Measurements from ENCODE around the gene VSIR.

Gene VSIR

DNA sequence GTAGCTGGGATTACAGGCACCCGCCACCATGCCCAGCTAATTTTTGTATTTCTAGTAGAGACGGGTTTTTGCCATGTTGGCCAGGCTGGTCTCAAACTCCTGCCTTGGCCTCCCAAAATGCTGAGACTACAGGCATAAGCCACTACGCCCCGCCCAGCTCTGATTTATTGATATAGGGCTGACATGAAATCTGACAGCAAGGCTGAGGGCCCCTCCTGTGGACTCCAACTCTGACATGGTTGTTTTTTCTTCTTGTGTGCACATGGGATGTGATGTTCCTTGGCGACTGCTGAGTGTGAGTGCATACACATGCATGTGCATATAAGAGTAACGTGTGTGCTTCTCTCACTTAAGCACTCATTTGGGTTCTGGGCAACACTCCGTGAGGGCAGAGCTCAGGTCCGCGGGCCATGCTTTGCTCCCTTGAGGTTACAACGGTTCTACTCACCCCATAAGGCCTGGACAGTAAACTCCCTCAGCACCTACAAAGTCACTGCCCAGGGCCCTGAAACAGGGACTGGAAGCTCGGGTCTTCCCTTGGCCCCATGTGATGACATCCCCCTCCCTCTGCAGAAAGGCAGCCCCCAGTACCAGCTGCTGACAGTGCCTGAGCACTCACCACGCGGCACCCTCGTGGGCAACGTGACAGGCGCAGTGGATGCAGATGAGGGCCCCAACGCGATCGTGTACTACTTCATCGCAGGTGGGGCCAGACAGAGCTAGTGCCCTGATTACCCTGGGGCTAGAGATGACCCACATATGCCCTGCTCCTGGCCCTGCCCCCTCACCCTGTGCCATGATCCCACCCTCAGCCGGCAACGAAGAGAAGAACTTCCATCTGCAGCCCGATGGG lies 33.6 kb upstream of the VSIR start:
- DNase-seq = no peak

DNA sequence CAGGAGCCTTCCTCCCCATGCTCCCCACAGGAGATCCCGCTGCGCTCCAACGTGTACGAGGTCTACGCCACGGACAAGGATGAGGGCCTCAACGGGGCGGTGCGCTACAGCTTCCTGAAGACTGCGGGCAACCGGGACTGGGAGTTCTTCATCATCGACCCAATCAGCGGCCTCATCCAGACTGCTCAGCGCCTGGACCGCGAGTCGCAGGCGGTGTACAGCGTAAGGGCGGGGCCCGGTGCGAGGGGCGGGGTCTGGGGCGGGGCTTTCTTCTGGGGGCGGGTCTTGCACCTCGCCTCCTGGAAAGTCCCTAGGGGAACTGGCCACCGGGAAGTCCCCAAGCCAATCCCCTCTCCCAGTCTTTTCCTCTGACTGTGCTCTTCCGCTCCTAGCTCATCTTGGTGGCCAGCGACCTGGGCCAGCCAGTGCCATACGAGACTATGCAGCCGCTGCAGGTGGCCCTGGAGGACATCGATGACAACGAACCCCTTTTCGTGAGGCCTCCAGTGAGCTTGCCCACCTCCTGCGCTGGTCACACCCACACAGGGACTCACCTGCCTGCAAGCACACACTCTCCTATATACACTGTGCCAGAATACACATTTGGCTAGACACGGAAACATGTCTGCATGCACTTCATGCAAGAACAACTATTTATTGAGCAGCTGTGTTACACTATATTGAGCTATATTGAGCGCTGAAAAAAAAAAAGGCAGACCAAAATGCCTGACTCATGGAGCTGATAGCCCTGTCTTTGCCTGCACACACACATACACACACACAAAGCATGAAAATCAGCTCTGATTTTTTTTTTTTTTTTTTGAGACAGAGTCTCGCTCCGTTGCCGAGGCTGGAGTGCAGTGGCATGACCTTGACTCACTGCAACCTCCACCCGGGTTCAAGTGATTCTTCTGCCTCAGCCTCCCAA lies 32.7 kb upstream of the VSIR start:
- no peak for DNase-seq

- DNase-seq = peak; percentile 98 to 99
These were observed 30.8 kb upstream of the VSIR start for GRCh38 chr10:71804077-71804476.

GRCh38 chr10:71802715-71803488 lies 29.6 kb upstream of the VSIR start:
- DNase-seq = no peak

DNA sequence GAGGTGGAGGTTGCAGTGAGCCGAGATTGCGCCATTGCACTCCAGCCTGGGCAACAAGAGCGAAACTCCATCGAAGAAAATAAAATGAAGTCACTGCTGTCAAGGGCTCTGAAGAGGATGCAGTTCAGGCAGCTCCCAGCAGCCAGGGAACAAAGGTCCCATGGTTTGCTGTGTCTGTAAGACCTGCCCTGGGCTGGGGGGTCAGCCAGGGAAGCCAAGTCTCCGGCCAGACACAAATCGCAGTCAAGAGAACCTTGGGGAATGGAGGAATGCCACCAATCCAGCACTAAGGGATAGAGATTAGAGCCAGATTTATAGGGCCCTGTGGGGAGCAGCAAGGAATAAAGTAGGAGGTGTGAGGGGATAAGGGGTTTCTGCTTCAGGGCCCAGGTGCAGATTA lies 28.9 kb upstream of the VSIR start:
- DNase-seq = no peak

GRCh38 chr10:71801361-71801760 lies 28.0 kb upstream of the VSIR start:
- peak; percentile 26 to 62 for DNase-seq

DNA sequence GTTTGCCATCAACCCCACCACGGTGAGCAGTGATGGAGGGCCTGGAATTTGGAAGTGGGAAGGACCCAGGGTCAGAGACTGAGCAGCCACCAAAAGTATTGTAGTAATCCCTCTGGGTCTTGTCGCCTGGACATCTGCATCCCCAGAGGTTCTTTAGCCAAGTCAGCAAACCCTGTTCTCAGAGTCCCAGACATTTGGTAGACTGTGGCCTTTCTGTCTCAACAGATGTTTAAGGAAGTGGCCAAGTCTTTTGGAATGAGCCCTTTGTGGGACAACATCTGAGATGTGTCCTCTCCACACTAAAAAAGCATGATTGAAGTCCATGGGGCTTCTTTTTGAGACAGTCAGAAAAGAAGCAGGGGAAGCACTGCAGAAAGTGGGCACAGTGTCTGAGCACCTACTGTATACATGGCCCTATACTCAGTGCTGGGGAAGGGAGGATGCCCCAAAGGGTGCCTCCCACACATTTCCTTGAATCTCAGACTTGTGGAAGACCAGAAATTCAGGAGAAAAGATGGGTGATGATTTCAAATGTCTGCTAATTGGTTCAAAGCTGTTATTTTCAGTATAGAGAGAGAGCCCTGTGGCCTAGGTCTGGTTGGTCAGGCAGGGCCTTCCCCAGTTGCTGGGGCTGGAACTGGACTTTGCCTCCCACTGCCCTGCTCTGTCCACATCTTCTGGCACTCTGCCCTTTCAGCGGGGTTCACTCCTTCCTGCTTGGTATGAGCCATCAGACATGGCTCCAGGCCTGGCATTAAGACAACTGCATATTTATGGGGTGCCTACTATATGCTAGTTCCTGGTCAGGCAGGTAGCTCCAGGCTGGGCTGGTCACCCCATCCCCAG lies 26.5 kb upstream of the VSIR start:
- DNase-seq = no peak

DNA sequence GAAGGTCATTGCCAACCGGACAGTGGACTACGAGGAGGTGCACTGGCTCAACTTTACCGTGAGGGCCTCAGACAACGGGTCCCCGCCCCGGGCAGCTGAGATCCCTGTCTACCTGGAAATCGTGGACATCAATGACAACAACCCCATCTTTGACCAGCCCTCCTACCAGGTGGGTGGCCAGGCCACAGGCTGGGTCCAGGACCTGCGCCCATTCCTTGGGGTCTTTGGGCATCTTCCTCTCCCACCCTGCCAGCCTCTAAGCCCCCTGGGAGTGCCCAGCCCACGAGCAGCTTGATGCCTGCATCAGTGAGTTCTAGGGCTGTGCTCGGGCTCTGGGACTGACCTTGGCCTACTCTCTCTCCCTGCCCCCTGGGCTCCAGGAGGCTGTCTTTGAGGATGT lies 25.8 kb upstream of the VSIR start:
- no peak for DNase-seq

GRCh38 chr10:71798308-71798624 lies 24.9 kb upstream of the VSIR start:
- no peak for DNase-seq

DNA sequence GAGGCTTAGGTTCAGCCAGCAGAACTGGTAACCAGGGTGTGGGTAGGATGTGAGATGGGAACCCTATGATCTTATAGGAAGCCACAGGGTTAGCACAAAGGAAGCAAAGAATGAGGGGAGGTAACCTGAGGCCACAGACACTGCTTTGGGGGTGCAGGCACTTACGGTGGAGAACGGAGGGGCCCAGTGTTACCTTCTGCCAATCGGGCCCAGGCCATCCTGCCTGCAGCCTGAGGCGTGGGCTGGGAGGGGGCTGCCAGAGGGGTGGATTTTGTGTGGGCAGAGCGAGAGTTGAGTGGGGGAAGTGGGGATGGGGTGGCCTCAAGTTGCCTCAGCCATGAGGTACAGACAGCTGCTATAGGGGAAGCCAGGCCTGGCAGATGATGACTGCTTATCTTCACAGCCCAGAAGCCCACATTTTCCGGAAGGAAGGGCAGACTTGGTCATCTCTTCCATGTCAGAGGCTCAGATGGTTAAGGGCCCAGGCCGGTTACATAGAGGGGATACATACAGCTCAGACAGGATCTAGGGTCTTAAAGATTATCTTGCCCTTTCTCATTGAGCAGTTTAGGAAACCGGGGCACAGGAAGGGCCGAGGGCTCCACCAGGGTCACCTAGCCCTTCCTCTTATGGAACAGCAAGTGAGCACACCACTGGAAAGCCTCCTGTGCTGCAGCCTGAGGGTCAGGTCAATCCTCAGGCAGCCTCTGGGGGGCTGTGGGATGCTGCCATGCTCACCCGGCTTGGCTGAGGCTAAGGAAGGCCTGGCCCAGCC lies 24.4 kb upstream of the VSIR start:
- DNase-seq = peak; percentile 95

DNA sequence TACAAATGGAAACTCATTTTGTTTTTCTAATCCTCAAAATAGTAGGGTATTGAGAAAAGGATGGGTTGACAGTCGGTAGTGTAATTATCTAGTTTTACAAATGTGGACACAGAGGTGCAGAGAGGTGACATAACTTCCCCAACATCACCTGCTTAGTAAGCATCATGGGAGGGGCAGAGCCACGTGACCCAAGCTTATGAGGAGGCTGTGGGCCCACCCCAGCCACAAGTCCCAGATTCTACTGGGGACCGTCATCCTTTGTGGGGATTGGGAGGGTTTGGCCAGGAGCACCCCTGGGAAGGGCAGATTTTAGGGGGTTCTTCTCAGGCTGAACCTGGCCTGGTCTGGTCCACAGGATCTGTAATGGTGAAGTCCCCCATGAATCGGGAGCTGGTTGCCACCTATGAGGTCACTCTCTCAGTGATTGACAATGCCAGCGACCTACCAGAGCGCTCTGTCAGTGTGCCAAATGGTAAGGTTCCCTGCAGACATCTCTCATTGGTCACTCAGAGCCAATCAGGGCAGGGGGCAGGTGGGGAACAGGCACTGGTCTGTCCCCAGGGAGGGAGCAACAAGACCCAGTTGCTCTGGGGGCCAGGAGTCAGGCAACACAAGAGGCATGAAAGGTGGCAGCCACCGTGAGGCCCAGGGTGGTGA lies 23.6 kb upstream of the VSIR start:
- DNase-seq = no peak

DNA sequence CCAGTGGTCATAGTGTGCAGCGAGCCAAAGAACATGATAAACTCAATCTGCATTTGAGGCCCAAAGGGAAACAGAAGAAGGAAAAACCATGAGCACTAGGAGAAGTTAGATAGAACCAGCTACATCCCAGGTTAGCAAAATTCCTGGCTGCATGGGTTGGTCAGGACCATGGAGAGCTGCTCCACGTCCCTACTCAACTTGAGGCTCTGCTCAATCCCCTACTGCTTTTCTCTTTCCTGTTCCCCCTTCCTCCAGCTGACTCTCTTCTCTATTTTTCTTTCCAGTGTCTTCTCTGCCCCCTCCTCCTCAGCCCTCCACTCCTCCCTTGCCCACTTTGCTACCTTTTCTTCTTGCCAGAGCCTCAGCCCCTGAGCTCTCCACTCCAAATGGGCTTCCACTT lies 21.9 kb upstream of the VSIR start:
- DNase-seq = peak; percentile 27 to 70

DNA sequence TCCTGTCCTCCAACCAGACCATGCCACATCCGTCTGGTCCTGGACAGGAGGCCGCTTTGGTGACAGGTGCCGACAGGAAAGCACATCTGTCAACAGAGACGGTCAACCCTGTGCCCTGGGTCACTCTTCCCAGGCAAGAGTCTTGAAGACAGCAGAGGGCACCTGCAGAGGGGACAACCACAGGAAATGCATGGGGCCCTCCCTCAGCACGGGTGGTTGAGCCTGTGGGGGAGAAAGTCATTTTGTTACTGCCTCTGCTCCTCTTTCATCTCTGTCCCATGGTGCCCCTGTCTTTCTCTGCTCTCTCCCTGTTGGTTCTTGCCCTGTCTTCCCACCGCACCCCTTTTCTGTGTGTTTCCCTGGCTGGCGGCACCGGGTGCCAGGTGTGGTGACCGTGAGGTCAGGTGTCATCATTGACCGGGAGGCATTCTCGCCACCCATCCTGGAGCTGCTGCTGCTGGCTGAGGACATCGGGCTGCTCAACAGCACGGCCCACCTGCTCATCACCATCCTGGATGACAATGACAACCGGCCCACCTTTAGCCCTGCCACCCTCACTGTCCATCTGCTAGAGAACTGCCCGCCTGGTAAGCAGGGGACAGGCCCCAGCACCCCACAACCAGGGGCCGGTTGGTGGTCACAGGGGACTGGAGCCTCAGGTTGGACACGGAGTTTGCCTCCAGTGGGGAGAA lies 17.6 kb upstream of the VSIR start:
- DNase-seq = no peak

GRCh38 chr10:71789871-71790270 lies 16.6 kb upstream of the VSIR start:
- DNase-seq = no peak

DNA sequence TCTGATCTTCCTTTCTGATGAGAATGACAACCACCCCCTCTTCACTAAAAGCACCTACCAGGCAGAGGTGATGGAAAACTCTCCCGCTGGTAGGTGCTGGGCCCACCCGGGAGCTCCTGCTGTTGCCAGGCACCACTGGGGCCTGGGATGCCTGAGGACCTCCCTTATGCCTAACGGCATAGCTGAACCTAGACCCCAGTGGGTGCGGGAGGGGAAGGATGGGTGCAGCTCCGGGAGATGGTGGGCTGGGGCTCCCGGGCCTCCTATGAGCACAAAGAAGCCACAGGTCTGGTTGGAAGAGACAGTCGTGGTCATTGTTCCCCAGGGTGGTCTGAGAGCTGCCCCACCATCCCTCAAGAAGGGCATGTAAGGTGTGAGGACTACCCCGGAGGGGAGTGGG lies 15.6 kb upstream of the VSIR start:
- no peak for DNase-seq

GRCh38 chr10:71784679-71785272 lies 11.5 kb upstream of the VSIR start:
- no peak for DNase-seq

DNA sequence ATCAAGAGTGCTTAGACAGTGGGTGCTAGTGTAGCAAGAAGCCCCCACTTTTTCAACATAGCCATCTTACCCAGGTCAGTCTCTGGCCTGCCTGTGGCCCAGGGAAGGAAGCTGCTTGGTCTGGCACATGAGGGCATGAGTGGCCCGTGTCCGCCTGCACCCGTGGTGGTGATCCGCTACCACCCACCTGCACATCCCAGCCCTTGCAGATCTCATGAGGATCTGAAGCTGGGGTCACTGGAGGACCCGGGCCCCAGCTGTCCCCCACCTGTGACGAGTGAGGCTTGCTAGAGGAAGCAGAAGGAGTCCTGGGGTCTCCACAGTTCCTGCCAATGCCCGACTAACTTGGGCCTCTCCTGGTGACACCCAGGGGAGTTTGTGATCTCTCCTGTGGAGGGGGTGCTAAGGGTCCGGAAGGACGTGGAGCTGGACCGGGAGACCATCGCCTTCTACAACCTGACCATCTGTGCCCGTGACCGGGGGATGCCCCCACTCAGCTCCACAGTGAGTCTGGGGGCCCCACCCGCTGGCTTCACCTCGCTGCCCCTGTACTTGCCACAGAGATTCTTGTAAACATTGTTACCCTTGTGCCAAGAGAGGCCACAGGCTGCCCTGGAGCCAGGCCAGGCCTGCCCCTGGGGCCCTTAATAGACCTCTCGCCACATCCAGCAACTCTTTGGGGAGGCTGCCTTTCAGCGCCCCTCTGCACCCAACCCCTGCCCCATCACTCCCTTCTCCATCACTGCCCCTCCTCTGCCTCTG lies 10.8 kb upstream of the VSIR start:
- no peak for DNase-seq

GRCh38 chr10:71782917-71783490 lies 9.7 kb upstream of the VSIR start:
- DNase-seq = peak; percentile 61 to 62

Data from Kasumi-1 (cell line).